GM06990 (cell line): ENCODE results near the gene SIPA1L3.

Experiments
- DNase-seq: peaks from one replicate; pipeline ENCODE4 v3.0.0-alpha.2; 2011; ENCODE audit not compliant: insufficient read length; ENCODE audit errors: extremely low read depth
- H3K27me3 ChIP-seq: replicated peaks from 2 replicates; pipeline ENCODE4 v1.6.0; 2011; ENCODE audit warnings: low read length; ENCODE audit not compliant: control insufficient read depth, insufficient read depth
- H3K36me3 ChIP-seq: 2 replicates; pipeline ENCODE4 v1.5.1; 2011; ENCODE audit warnings: low read length; ENCODE audit not compliant: control insufficient read depth, insufficient read depth
- H3K4me3 ChIP-seq: replicated peaks from 2 replicates; pipeline ENCODE4 v1.5.1; 2011; ENCODE audit warnings: low read depth, mild to moderate bottlenecking, control low read depth, low read length
- TF ChIP-seq, protein P1 (sequence below): IDR thresholded peaks from 2 replicates; pipeline ENCODE4 v1.5.1; 2011; ENCODE audit warnings: low read length, control low read depth, mild to moderate bottlenecking, inconsistent platforms; ENCODE audit not compliant: insufficient read depth, poor library complexity, severe bottlenecking

SIPA1L3 gene

DNA sequence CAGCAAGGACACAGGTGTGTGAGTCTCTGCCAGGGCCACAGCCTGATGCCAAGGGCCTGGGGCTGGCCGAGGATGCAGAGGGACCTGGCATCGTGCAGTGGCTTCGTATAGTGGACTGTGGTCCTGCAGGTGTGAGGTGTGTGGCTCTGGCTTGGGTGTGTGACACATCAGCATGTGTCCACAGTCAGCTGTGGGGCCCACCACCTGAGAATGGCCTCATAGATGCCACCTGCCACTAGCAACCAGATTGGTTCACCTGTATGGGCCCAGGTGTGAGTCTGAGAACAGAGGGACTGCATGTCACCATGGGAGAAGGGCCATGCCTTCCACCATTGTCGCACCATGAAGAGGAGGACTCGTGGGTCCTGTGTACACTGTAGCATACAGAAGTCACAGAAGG is 346.8 kb downstream of the SIPA1L3 start:
- no peaks in the 10 kb centered on the region for H3K27me3 ChIP-seq
- TF ChIP-seq, protein P1, sequence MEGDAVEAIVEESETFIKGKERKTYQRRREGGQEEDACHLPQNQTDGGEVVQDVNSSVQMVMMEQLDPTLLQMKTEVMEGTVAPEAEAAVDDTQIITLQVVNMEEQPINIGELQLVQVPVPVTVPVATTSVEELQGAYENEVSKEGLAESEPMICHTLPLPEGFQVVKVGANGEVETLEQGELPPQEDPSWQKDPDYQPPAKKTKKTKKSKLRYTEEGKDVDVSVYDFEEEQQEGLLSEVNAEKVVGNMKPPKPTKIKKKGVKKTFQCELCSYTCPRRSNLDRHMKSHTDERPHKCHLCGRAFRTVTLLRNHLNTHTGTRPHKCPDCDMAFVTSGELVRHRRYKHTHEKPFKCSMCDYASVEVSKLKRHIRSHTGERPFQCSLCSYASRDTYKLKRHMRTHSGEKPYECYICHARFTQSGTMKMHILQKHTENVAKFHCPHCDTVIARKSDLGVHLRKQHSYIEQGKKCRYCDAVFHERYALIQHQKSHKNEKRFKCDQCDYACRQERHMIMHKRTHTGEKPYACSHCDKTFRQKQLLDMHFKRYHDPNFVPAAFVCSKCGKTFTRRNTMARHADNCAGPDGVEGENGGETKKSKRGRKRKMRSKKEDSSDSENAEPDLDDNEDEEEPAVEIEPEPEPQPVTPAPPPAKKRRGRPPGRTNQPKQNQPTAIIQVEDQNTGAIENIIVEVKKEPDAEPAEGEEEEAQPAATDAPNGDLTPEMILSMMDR = no peak
- no peak overlapping the region for H3K4me3 ChIP-seq
- H3K36me3 ChIP-seq = no peaks in the 10 kb centered on the region
- DNase-seq = no peak

DNA sequence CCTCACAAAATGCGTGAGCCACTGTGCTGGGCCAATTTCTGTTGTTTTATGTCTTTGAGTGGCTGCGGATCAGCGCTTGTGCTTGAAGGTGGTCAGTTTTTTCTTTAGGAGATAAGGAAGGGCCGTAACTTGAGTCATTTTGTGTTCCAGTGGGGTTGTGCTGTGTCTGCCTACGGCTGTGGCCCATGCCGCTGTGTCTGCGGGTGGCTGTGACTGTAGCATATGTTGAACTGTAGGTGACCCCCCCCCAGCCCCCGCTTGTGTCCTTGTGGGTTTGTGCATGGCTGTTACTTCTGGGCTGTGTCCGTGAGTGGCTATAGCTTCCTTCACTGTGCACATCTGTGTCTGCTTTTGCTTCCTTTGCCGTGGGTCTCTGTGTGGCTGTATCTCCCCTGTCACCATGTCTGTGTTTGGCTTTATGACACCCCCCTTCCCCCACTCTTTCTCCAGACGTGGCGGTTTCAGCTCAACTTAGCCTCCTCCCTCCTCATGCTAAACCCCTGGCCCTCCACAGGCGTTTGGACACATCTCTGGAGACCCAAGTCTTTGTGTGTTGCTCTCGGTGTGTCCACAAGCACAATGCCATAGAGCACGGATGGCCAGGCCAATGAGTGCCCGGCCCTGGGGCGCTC is 348.5 kb downstream of the SIPA1L3 start:
- H3K27me3 ChIP-seq = no peaks in the 10 kb centered on the region
- TF ChIP-seq, protein P1 = no peak
- DNase-seq = no peak
- no peak overlapping the region for H3K4me3 ChIP-seq
- H3K36me3 ChIP-seq = no peaks in the 10 kb centered on the region
